ENCODE results near the gene CCNDBP1. TPM values are rescaled to one million over a fixed set of nuclear protein-coding genes. Genes with fewer than 3 reads are reported as not detected.
"Not testable (repeated sequence)": the region's sequence is repeated elsewhere in the genome, so short reads cannot be mapped to it uniquely, and the experiment has no call there.

Gene CCNDBP1
- total RNA-seq (2014; rRNA removed; shearing (Covaris generic)) = 32.1 and 38.9 TPM in 2 replicates

- peak; percentile 95 for DNase-seq (ENCODE audit: low spot score)
- in situ Hi-C loops (cut with HindIII; ENCODE audit: low sequenced_read_pairs) = no loop called here
Measured at GRCh38 chr15:43185157-43186002, at the start of gene CCNDBP1. Gene CCNDBP1 (plus strand): TSS chr15:43185403. CDS start chr15:43185499, 96 bp downstream.

DNA sequence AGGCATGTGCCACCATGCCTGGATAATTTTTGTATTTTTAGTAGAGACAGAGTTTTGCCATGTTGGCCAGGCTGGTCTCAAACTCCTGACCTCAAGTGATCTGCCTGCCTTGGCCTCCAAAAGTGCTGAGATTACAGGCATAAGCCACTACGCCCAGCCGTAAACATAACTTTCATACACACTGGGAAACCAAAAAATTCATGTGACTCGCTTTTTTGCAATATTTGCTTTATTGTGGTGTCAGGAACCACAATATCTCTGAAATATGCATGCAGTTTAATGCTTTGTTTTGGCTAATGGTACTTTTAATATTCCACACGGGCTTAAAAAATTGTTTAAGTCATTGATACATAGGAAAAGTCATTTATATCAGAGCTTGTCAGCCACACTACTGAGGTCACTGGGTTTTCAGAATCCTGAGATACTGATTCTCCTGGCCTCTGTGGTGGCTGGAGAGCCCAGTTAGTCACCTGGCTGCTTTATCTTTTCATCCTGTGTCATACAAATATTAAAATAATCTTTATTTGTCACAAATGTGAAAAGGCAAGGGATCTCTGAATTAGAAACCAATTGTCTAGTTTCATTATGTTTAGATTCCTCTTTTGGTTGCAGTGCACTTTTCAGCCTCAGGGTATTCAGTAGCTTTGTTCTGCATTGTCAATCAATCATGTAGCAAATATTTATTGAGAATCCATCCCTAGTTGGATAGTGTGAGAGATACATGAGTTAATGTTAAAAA lies 41.8 kb upstream of the CCNDBP1 start:
- no peak for DNase-seq (ENCODE audit: low spot score)
- in situ Hi-C loops (cut with HindIII; ENCODE audit: low sequenced_read_pairs) = no loop called here

DNA sequence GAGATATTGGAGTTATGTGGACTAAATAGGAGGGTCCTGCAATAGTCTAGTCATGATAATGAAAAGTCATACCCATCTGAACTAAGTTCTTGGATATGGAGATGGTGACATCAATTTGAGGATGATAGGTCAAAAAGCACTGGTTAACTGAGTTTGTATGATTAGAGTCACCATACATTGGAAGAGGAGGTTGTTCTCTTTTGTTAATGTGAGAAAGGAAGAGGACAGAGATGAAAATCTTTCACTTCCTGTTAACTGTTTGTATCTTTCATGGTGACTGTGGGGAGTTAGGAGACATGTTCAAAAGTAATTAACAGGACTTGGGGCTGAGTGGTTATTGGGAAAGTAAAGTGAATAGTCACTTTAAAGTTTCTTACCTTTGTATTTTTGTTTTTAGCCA lies 40.7 kb upstream of the CCNDBP1 start:
- DNase-seq (ENCODE audit: low spot score) = no peak
- in situ Hi-C loops (cut with HindIII; ENCODE audit: low sequenced_read_pairs) = no loop called here

GRCh38 chr15:43146184-43146583 lies 39.0 kb upstream of the CCNDBP1 start:
- DNase-seq (ENCODE audit: low spot score) = no peak
- in situ Hi-C loops (cut with HindIII; ENCODE audit: low sequenced_read_pairs) = no loop called here

DNA sequence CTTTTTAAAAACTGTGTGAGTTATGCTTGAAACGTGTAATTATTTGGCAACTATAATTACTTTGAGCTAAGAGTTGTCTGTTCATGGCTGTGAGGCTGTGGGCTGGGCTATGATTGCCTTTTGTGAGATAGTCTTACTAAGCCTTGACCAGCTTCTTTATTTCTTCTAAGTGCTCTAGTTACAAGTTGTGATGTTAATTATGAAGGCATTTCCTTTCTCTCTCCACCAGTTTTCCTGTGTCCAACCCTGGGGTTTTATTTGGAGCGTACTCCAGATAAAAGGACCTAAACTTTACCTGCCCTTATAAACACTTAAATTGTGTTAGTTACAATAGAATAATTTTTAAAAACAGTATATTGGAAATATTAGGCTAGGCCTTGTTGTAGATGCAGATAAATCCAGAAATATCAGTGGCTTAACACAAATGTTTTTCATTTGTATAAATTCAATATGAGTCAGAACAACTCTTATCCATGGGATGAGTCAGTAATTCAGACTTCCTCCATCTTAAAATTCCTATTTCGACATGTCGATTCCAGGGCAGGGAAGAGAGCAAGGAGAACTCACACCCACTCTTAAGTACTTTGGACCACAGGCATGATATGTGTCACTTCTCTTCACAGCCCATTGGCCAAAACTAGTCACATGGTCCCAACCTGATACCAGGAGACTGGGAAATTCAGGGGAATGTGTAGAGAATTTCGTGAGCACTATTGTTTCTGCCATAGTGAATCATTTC lies 34.8 kb upstream of the CCNDBP1 start:
- DNase-seq (ENCODE audit: low spot score) = no peak
- in situ Hi-C loops (cut with HindIII; ENCODE audit: low sequenced_read_pairs) = no loop called here

- no peak for DNase-seq (ENCODE audit: low spot score)
- in situ Hi-C loops (cut with HindIII; ENCODE audit: low sequenced_read_pairs) = no loop called here
Measured at GRCh38 chr15:43151688-43152087, 33.5 kb upstream of the CCNDBP1 start.

DNA sequence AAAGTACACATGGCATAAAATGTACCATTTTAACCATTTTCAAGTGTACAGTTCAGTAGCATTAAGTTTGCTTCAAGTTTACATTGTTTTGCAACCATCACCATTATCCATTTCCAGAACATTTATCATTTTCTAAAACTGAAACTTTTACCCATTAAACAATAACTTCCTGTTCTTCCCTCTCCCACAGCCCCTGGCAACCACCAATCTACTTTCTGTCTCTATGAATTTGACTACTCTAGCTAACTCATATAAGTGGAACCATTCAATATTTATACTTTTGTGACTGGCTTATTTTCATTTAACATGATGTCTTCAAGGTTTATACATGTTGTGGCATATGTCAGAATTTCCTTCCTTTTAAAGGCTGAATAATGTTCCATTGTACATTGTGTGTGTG lies 31.9 kb upstream of the CCNDBP1 start:
- in situ Hi-C loops (cut with HindIII; ENCODE audit: low sequenced_read_pairs) = no loop called here
- DNase-seq (ENCODE audit: low spot score) = no peak

GRCh38 chr15:43165801-43166325 lies 19.3 kb upstream of the CCNDBP1 start:
- in situ Hi-C loops (cut with HindIII; ENCODE audit: low sequenced_read_pairs) = no loop called here
- no peak for DNase-seq (ENCODE audit: low spot score)

DNA sequence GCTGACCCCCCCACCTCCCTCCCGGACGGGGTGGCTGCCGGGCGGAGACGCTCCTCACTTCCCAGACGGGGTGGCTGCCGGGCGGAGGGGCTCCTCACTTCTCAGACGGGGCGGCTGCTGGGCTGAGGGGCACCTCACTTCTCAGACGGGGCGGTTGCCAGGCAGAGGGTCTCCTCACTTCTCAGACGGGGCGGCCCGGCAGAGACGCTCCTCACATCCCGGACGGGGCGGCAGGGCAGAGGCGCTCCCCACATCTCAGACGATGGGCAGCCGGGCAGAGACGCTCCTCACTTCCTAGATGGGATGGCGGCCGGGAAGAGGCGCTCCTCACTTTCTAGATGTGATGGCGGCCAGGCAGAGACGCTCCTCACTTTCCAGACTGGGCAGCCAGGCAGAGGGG lies 17.9 kb upstream of the CCNDBP1 start:
- in situ Hi-C loops (cut with HindIII; ENCODE audit: low sequenced_read_pairs) = not testable (repeated sequence)

DNA sequence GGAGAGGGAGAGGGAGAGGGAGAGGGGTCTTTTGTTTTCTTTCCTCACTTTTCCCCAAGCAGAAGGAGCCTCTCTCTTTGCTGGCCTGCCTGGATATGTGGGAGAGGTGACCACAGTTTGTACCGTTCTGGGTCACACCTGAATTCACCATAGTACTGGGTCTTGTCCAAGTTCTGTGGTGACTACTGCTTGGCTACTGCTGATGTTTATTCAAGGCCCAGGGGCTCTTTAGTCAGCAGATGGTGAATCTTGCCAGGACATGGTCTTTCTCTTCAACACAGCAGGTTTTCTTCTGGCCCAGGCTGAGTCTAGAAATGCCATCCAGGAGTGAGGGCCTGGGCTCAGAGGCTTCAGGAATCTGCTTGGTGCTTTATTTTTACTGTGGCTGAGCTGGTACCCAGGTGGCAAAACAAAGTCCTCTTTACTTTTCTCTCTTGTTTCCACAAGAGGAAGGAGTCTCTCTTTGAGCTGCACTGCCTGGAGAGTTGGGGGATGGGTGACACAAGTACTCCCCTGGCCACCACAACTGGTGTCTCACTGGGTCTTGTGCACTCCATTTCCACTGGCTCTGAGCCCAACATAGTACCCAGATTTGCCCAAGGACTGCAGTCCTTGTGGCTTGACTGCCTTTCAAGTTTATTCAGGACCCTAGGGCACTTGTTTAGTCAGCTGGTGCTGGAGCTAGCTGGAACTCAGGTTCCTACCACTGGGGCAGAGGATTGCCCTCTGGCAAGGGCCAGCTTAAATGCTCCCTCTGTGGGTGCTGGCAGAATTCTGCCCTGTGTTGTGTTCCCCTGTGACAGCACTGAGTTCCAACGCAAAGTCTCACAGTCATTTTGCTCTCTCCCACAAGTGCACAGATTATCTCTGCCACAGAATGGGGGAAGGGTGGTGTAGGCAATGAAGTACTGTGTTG lies 16.8 kb upstream of the CCNDBP1 start:
- DNase-seq (ENCODE audit: low spot score) = peak; percentile 74
- in situ Hi-C loops (cut with HindIII; ENCODE audit: low sequenced_read_pairs) = no loop called here

More for the DNA sequence above, 17.9 kb upstream of the CCNDBP1 start:
- DNase-seq (ENCODE audit: low spot score) = not testable (repeated sequence)

GRCh38 chr15:43169888-43170287 lies 15.3 kb upstream of the CCNDBP1 start:
- in situ Hi-C loops (cut with HindIII; ENCODE audit: low sequenced_read_pairs) = no loop called here
- DNase-seq (ENCODE audit: low spot score) = no peak

GRCh38 chr15:43175656-43176309 lies 9.4 kb upstream of the CCNDBP1 start:
- in situ Hi-C loops (cut with HindIII; ENCODE audit: low sequenced_read_pairs); DNase-seq (ENCODE audit: low spot score): not testable (repeated sequence)

GRCh38 chr15:43177147-43177546 lies 8.1 kb upstream of the CCNDBP1 start:
- in situ Hi-C loops (cut with HindIII; ENCODE audit: low sequenced_read_pairs); DNase-seq (ENCODE audit: low spot score): not testable (repeated sequence)

GRCh38 chr15:43183270-43183669 lies 1.9 kb upstream of the CCNDBP1 start:
- no peak for DNase-seq (ENCODE audit: low spot score)
- in situ Hi-C loops (cut with HindIII; ENCODE audit: low sequenced_read_pairs) = no loop called here

DNA sequence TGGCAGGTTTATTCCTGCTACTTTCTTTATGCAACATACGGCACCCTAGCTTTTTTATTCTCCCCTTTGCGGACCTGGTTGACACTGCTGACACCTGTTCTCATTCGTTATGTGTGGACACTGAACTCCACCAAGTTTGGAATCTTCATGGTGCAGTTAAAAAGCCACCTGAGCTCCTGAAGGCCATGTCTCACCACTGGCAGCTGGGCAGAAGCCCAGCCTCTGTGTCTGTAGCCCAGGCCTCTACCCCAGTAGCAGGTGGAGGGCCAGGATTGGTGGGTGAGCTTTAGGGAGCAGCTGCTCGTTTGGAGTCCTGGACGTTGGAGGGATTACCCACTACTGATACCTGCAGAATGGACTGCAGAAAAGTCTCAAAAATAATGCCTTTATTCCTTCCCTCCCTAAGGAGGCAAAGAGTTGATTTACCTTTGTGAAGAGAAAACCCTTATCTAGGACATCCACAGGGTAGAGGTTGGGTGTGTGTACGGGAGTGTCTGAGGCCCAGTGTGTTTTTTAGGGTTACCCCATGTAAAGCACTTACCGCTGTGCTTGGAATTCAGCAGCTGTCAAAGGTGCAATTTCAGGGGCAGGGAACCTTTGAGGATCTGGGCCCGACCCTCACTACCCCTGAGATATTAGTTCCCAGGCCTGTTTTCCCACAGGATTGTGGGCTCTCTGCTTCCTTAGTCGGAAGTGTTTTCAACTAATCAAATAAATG lies 637 bp upstream of the CCNDBP1 start:
- in situ Hi-C loops (cut with HindIII; ENCODE audit: low sequenced_read_pairs) = no loop called here
- peak; percentile 10 for DNase-seq (ENCODE audit: low spot score)

- in situ Hi-C loops (cut with HindIII; ENCODE audit: low sequenced_read_pairs) = no loop called here
- DNase-seq (ENCODE audit: low spot score) = peak; percentile 44
Measured at GRCh38 chr15:43186003-43186353, 775 bp downstream of the CCNDBP1 start.

DNA sequence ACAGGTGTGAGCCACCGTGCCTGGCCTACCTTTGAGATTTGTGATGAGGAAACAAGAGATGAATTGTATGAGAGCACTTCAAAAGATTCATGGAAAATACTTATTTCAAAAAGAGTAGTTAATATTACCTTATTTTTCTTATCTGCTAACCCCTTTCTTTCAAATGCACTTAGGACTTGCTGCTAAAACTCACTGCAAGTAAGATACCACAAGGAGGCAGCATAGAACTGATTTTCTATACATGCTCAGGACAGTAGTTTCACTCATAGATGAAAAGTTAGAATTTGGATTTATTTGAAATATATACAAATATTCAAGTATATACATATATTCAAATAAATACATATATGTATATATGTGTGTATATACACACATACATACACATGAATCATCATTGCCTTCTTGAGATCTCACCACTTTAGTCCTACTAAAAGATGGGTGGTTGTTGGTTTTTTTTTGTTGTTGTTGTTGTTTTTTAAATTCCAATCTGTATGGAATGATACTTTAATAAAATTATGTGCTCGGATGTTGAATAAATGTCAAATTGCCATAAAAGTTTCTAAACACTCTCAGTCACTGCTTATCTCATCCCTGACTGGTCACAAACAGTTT lies 2.4 kb downstream of the CCNDBP1 start:
- DNase-seq (ENCODE audit: low spot score) = peak; percentile 60
- in situ Hi-C loops (cut with HindIII; ENCODE audit: low sequenced_read_pairs) = no loop called here
